Right renal pelvis (tissue), 4 donors: ENCODE measurements around the gene WWOX. TPM values are rescaled to one million over a fixed set of nuclear protein-coding genes. Genes with fewer than 3 reads are reported as not detected.

ENCODE experiments used
- DNase-seq, 4 donors: peaks; one replicate each; pipeline ENCODE4 v3.0.0-alpha.2; 2013; ENCODE audit warnings: low read depth in 4 of 4, low spot score in 3 of 4, missing footprints in 1 of 4
- polyA plus RNA-seq, 4 donors: library from polyadenylated mRNA; unstranded; fragments of 120-200 nt; gene quantifications; one replicate each; pipeline ENCODE4 v1.2.1, GENCODE V29; 2013; ENCODE audit not compliant: insufficient read length in 4 of 4

The WWOX gene
- polyA plus RNA-seq, 4 donors = 36.7 to 43.9 (median 38.5) TPM

DNA sequence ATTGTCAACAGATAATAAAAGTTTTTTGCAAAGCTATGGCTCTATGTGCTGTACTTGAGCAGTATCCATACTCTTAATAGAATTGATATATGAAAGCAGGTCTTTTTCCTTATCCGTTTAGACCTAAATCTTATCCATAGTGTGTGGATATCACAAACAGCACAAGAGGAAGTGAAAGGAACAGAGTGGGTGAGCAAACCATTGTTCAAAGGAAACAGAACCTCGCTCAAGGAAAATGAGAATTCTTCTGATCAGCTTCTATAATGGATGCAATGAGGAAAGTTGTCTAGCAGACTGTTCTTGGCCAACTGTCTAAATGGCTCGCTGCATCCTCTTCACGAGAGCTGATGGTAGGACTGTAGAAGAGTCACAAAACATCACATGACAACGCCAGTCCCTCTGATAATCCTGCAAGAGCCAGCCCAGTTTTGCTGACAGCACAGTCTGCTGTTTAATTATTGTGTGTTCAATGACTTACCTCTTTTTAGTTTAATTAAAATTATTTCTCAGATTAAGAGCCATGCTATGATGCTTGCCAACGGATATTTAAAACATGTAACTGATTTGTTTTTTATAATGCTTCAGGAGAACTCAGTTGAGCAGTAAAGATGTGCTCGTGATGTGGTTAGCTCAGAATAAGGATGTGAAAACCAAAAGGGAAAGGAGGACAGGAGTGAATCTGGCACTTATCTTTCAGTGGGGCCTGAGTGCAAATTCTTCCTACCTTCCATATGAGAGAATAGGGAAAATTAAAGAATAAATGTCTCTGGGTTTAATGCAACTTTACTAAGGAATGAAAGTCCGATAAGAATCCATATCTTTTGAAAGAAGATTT, 38.5 kb downstream of the WWOX start:
- no peak for DNase-seq

DNA sequence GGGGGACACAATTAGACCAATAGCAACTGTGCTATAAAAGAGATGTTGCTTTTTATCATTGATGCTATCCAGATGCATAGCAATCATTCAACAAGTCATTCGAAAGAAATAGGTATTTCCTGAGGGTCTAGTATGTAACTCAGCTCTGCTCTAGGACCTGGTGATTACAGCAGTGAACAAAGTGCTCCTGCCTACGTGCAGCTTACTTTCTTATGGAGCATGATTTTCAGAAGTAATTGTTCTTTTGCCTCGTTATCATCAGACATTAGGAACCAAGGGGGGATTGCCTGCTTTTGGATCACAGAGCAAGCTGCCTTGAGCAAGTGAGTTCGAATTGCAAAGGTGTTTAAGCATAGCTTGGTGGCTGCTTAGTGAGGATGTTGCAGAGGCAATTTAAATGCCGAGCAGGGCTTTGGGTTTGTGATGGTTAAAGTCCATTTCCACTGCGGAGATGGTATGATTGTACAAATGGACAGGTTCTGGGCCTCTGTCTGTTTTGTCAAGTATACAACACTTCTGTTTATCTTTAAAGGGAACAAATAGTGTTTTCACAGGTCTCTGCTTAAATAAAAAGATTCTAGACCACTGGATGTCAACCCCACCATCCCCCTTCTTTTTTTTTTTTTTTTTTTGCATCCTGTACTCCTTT, 41.5 kb downstream of the WWOX start:
- no peak for DNase-seq

DNA sequence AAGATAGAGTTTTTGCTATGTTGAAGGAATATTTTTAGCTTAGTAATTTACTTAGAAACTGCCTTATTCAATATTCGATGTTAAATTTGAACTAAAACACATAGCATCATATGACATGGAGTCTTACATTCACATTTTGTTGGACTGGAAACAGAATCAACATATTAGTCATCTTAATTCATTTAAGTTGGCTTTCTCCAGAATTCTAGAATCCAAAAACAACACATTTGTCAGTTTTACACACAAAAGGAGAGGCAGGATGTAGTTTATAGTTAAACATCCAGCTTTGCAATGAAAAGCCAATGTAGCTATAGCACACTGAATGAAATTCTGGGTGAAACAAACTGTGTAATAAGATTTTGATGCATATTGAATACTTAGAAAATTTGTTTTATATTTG, 43.3 kb downstream of the WWOX start:
- peak in 2 of 4 donors; percentile 16 to 26 for DNase-seq

DNA sequence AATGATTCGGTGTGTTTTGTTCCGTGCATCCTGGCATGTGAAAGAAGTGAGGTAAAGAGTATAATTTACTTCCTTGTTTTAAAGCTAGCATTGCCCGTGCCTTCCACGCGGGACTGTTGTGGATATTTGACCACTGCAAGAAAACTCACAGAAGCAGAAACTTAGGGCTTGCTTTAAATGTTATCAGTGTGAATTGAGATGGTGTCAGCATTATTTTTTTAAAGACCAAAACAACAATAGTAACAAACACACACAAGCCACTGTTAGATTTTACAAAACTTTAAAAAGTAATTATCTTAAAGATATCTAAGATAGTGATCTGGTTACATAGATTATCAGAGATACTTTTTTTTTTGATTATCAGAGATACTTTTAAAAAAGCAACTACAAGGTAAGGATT, 47.4 kb downstream of the WWOX start:
- DNase-seq = no peak

DNA sequence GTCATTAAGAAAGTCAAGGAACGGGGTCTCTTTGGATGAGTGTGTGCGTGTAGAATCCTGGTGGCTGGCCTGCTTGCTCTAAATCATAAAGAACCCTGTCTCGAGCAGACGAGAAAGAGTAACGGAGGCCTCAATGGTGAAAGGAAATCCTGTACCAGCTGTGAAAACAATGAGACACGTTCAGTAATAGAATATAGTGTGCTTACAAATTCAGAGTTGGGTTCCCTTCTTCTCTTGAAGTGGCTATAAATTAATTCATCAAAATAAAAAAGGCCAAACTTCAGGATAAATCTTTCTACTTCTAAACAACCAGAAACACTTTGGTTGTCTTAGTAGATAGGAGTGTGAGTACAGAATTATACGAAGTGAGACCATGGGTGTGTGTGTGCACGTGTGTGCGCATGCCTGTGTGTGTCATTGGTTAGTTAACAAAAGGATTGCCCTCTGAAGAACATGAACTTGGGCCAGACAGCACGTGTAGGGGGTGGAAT, 48.5 kb downstream of the WWOX start:
- peak in 3 of 4 donors; percentile 20 to 53 (median 48) for DNase-seq

DNA sequence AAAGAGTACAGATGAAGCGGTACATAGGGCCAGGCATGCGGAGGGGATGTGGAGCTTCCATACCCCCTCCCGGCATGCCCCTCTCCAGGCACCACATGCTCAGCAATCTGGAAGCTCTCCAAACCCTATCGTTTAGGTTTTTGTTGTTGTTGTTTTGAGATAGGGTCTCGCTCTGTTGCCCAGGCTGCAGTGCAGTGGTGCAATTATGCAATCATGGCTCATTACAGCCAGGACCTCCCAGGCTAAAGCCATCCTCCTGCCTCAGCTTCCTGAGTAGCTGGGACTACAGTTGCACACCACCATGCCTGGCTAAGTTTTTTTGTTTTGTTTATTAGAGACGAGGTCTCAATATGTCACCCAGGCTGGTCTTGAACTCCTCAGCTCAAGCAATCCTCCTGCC, 50.8 kb downstream of the WWOX start:
- no peak for DNase-seq

DNA sequence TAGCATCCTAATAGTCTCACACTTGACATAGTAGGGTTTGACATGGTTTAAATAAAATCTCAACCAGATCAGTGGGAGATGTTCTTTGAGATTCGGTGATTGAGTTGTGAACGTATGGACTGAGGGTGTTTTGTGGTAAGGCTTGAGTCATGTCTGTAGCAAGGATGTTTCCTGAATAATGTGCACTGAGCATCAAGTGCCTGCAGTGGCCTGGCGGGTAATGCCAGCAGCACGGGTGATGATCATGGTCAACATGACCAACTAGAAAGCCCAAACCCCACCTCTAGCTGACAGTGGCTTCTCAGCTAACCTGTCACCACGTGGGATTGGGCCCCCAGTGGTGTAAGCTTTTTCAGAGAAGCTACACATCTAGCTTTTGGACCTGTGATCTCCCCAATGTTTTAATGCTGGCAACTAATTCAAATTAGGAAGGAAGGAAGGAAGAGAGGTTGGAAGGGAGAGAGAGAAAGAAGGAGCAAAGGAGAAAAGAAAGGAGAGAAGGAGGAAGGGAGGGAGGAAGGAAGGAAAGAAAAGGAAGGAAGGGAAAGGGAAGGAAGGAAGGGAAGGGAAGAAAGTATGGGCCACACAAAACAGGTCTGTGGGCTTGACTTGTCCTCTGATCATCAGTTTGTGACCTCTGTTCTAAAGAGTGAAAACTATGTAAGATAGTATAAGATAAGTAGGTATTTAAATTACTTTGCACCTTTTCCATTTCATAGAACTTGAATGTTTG, 55.4 kb downstream of the WWOX start:
- DNase-seq = no peak

DNA sequence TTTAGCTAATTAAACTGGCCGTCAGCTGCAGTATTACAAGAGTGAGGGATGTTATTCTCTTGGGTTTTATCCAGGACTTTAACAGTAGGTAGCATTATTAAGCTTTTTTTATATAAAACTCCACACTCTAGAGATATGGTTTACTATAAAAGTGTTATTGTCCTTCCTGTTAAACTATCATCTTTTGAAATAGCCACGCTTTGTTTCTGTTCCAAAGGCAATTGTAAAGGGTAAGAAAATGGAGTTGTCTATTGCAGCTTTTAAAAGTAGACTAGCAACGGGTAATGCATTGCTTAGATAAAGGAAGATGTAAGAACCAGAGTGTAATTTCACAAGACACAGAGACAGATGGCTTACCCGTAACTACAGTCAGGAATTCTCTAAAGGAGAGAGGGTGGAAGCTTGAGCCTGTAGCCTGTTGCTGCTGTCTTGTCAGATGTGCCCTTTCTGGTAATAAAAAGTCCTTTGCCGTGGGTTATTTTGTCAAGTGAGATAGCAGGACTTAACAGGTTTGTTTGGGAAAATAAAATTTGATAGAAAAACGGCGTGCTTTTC, 56.4 kb downstream of the WWOX start:
- no peak for DNase-seq

DNA sequence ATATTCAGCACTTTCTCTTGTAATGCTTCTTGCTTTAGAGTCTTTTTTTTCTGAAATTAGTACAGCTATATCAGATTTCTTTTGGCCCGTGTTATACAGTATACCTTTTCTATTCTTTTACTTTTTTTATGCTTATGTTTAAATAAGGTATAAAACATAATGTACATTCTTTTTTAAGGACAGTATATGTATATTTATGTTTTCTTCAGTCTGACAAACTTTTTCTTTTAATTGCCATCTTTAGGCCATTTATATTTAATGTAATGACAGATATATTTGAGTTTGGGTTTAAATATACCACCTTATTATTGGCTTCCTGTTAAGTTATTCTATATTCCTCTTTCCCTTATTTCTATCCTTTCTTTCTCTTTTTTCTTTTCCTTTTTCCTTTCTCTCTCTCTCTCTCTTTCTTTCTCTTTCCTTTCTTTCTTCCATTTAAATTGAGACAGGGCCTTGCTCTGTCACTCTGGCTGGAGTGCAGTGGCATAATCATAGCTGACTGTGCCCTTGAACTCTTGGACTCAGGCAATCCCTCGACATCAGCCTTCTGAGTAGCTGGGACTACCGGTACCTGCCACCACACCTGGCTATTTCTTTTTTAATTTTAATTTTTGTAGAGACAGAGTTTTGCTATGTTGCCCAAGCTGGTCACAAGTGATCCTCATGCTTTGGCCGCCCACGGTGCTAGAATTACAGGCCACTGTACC, 61.7 kb downstream of the WWOX start:
- DNase-seq = no peak

DNA sequence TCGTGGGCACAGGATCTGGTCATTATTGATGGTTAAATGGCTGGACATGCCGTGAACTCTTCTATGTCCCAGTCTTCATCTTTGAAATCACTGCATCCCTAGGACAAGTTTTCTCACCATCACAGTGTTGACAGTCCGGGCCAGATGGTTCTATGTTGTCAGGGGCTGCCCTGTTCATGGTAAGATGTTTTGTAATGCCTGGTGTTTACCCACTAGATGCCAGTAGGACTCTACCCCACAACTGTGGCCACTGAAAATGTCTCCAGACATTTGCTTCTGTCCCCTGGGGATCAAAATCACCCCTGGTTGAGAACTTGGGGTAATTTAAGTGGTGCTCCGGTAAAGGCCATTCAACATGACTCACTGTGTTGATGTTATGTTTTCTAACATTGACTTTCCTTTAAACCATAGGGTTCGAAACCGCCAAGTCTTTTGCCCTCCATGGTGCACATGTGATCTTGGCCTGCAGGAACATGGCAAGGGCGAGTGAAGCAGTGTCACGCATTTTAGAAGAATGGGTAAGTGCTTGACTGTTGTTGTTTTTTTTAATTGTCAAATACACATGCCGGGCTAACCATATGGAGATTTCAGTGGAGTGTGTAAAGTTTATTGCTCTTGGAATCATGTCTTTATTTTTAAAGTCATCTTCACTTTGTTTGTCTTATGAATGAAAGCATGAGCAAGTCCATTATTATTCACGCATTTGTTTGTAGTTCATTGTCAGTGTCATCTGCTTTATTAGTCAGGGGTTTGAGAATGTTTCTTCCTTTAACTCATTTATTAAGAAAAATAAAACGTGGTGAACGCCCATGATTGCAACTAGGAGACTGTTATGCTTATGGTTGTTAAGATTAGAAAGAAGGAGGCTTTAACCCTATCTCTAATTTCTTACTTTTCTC, 64.6 kb downstream of the WWOX start:
- no peak for DNase-seq

DNA sequence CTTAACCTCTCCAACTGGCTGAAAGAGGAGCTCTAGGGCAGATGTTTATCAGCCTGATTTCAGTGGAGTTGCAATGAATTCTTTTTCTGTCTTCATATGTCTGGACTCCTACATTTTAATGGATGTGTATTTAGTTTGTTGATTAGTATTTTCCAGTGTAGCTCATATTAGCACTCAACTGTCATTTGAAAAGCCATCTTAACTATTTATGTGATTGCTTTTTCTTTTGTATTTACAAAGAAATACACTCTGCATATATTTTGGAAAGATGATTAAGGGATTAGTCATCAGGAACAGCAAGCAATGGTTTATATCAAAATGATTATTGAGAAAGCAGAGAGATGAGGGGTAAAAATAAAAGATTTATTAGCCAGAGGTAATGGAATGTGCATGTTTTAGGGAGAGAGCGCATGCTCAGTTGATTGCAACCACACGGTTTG, 71.1 kb downstream of the WWOX start:
- DNase-seq = no peak

DNA sequence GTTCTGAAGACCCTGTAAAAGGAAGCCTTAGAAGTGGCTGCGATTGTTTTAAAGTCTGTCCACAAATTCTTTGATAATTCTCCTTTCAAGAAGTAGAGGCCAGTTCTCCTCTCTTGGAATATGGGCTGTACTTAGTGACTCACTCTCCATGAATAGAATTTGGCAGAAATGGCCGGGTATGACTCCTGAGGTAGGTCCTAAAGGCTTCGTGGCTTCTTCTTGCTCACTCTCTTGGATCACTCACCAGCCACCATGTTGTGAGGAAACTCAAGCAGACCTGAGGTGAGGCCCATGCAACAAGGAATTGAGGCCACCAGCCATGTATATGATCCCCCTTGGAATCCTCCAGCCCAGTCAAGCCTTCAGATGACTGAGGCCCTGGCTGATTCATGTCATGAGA, 75.8 kb downstream of the WWOX start:
- DNase-seq = no peak

DNA sequence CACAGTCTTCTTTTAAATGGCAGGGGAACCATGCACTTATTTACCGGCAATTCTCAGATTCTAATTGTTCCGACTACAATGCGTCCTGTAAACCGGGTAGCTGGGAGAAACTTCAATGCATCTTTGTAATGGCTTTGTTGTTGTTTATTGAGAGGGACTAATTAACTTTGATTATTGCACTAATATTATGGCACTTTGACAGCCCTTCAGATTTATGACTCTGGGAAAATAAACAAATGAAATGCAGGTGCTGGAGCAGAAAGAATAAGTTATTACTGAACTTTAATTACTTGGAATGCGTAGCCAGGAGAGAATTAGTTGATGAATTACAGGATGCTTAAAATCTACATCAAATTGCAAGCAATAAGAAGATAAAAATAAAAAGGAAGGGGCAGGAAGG, 77.0 kb downstream of the WWOX start:
- DNase-seq = no peak

DNA sequence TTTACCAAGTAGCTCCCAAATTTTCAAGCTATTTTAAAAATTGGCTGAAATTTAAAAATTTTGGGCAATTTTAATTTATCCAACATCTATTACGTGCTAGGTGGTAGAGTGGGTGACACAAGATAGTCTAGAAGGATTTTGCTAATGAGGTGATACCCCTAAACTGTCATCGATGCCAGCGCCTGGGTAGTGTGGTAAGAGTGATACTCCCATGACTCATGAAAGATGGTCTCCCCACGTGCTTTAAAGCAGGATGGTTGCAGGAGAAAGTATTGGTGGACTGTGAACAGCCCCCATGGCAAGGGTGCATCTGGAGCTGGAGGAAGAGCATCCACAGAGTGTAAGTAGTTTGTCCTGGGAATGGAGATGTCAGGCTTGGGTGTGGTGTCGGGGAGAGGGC, 77.8 kb downstream of the WWOX start:
- no peak for DNase-seq

DNA sequence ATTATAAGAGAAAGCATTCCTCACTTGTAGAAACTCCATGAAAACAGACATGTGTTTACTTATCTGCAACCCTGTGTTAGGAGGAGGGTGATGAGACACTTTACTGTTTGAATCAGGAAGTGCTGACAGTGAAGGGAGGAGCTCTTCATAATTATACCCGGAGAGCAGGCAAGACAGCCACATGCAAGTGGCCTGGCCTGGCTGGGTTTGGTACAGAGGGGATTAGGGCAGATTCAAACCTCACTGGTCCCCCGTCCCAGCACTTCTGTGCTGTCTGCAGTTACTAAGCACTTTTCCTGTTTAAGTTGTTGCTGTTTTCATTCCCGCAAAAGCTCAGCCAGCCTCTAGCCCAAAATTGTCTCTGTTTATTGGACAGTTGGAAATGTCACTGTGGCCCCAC, 78.5 kb downstream of the WWOX start:
- no peak for DNase-seq

DNA sequence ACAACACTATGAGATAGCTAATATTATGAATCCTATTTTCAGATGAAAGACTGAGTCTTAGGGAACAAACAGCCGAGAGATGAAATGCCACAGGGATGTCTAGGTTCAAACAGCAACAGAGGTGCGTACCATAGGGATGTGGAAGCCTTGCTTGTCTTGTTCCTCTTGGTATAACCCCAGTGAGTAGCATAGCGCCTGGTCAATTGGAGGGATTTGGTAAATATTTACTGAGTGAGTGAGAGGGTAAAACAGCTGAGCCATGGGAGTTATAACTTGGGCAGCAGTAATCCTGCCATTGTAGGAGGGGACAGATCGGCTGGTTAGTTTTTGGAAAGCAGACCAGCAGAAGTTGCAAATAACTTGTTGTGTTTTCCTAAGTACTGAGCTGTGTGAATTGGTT, 80.2 kb downstream of the WWOX start:
- DNase-seq = no peak

DNA sequence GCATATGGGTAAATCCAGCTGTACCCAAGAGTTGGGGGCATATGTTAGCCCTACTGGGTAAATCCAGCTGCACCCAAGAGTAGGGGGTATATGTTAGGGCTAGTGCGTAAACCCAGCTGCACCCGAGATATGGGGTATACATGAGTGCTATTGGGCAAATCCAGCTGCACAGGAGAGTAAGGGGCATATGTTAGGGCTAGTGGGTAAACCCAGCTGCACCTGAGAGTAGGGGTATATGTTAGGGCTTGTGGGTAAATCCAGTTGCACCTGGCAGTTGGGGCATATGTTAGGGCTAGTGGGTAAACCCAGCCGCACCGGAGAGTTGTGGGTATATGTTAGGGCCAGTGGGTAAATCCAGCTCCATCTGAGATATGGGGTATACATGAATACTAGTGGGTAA, 80.9 kb downstream of the WWOX start:
- DNase-seq = no peak

DNA sequence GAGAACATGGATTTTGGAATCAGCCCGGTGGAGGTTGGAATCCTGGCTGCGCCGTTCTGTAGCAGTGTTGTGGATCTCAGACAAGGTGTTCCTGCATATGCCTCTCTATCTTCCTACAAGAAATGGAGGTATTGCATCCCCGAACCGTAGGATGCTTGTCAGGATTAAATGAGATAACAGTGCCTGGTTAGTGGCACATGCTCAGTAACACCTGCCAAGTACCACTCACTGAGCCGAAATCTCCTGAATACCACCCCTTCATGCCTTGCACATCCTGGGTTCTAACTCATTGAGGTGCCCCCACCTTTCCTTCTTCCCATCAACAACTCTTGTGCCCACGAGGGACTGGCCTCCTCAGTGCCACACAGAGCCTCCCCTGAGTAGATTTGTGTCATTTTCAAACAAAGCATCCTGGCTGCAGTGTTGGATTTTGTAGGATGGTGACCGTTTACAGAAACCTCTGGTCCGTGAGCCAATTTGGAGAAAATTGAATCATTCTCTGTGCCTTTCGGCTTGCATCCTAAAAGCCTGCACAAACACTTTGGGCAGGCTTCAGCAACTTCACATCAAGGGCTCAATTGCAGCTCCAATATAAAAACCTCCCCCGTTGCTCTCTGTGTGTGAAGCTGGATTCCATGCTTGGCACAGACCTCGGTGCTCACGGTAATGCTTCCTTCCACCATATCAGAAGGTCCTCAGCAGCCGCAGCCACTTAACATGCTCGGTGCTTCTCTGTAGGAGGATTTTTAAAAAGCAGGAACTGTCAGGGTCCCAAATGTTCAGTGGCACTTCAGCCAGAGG, 84.2 kb downstream of the WWOX start:
- DNase-seq = no peak
